Adipocyte (in vitro differentiated cells): Measurements from ENCODE around the gene ANKMY1.
"Not testable (repeated sequence)": the region's sequence is repeated elsewhere in the genome, so short reads cannot be mapped to it uniquely, and the experiment has no call there.

Source experiments
- DNase-seq: peaks from one replicate; pipeline ENCODE4 v3.0.0-alpha.2; 2015; ENCODE audit warnings: low read depth
- H3K27me3 ChIP-seq: replicated peaks from 2 replicates; pipeline ENCODE4 v1.7.0; 2013; ENCODE audit warnings: mild to moderate bottlenecking, low read length, moderate library complexity; ENCODE audit not compliant: control insufficient read depth, insufficient read depth
- H3K36me3 ChIP-seq: 2 replicates; pipeline ENCODE4 v1.7.0; 2013; ENCODE audit warnings: low read length, mild to moderate bottlenecking, moderate library complexity; ENCODE audit not compliant: control insufficient read depth, insufficient read depth, severe bottlenecking
- H3K4me1 ChIP-seq: 2 replicates; pipeline ENCODE4 v1.7.0; 2013; ENCODE audit warnings: mild to moderate bottlenecking, low read length, moderate library complexity; ENCODE audit not compliant: control insufficient read depth, insufficient read depth
- H3K4me3 ChIP-seq: 2 replicates; pipeline ENCODE4 v1.7.0; 2013; ENCODE audit warnings: mild to moderate bottlenecking, low read length, moderate library complexity
- H3K9ac ChIP-seq: 2 replicates; pipeline ENCODE4 v1.7.0; 2013; ENCODE audit warnings: mild to moderate bottlenecking, low read length, moderate library complexity
- H3K9me3 ChIP-seq: 2 replicates; pipeline ENCODE4 v1.7.0; 2013; ENCODE audit warnings: mild to moderate bottlenecking, low read length, moderate library complexity; ENCODE audit not compliant: control insufficient read depth

Gene ANKMY1

GRCh38 chr2:240556553-240557100 is 1.2 kb downstream of the ANKMY1 start:
- Histone ChIP-seq H3K4me1 (peaks cover 35% of the 10 kb centered on the region), H3K27me3 (no peaks in the 10 kb centered on the region), H3K9me3 (no peaks in the 10 kb centered on the region), H3K4me3 (peak overlapping the region; percentile 70), H3K9ac (peak overlapping the region; percentile 50), H3K36me3 (peaks cover 4% of the 10 kb centered on the region)
- peak; percentile 40 for DNase-seq

- no peak for DNase-seq
- Histone ChIP-seq H3K36me3 (peaks cover 9% of the 10 kb centered on the region), H3K27me3 (no peaks in the 10 kb centered on the region), H3K4me3 (no peak overlapping the region), H3K4me1 (peaks cover 30% of the 10 kb centered on the region), H3K9me3 (peaks cover 5% of the 10 kb centered on the region), H3K9ac (no peak overlapping the region)
Observed at GRCh38 chr2:240555541-240556250, 2.1 kb downstream of the ANKMY1 start.

- no peak for DNase-seq
- Histone ChIP-seq H3K9me3 (peaks cover 6% of the 10 kb centered on the region), H3K4me3 (no peak overlapping the region), H3K27me3 (no peaks in the 10 kb centered on the region), H3K36me3 (peaks cover 9% of the 10 kb centered on the region), H3K4me1 (peaks cover 29% of the 10 kb centered on the region), H3K9ac (no peak overlapping the region)
Observed at GRCh38 chr2:240554767-240555493, 2.9 kb downstream of the ANKMY1 start.

- H3K4me1 ChIP-seq: peaks cover 20% of the 10 kb centered on the region
- no peaks in the 10 kb centered on the region for H3K27me3 ChIP-seq
- no peak overlapping the region for H3K9ac ChIP-seq
- H3K36me3 ChIP-seq: peaks cover 9% of the 10 kb centered on the region
- DNase-seq: no peak
- H3K9me3 ChIP-seq: peaks cover 6% of the 10 kb centered on the region
- H3K4me3 ChIP-seq: no peak overlapping the region
Observed at GRCh38 chr2:240553956-240554480, 3.8 kb downstream of the ANKMY1 start.

- Histone ChIP-seq H3K27me3 (no peaks in the 10 kb centered on the region), H3K9me3 (peaks cover 6% of the 10 kb centered on the region), H3K4me1 (peaks cover 3% of the 10 kb centered on the region), H3K9ac (no peak overlapping the region), H3K4me3 (no peak overlapping the region), H3K36me3 (peaks cover 9% of the 10 kb centered on the region)
- DNase-seq: no peak
Observed at GRCh38 chr2:240551811-240552210, 6.0 kb downstream of the ANKMY1 start.

GRCh38 chr2:240551288-240551687 is 6.5 kb downstream of the ANKMY1 start:
- H3K27me3 ChIP-seq: no peaks in the 10 kb centered on the region
- no peaks in the 10 kb centered on the region for H3K4me1 ChIP-seq

GRCh38 chr2:240539906-240540305 is 17.9 kb downstream of the ANKMY1 start:
- H3K4me3 ChIP-seq: no peak overlapping the region
- H3K9ac ChIP-seq: no peak overlapping the region
- H3K36me3 ChIP-seq: peaks cover 9% of the 10 kb centered on the region
- DNase-seq: no peak
- H3K9me3 ChIP-seq: no peaks in the 10 kb centered on the region
- H3K27me3 ChIP-seq: no peaks in the 10 kb centered on the region
- H3K4me1 ChIP-seq: no peaks in the 10 kb centered on the region

More at GRCh38 chr2:240551288-240551687, 6.5 kb downstream of the ANKMY1 start:
- no peak for DNase-seq
- H3K4me3 ChIP-seq: no peak overlapping the region
- no peak overlapping the region for H3K9ac ChIP-seq
- peaks cover 9% of the 10 kb centered on the region for H3K36me3 ChIP-seq
- peaks cover 6% of the 10 kb centered on the region for H3K9me3 ChIP-seq

- not testable (repeated sequence) for H3K4me1 ChIP-seq, DNase-seq, H3K36me3 ChIP-seq, H3K4me3 ChIP-seq, H3K27me3 ChIP-seq, H3K9me3 ChIP-seq, H3K9ac ChIP-seq
Observed at GRCh38 chr2:240539101-240539500, 18.7 kb downstream of the ANKMY1 start.

- Histone ChIP-seq H3K36me3 (peaks cover 9% of the 10 kb centered on the region), H3K4me3 (no peak overlapping the region), H3K4me1 (no peaks in the 10 kb centered on the region), H3K27me3 (no peaks in the 10 kb centered on the region), H3K9me3 (no peaks in the 10 kb centered on the region), H3K9ac (no peak overlapping the region)
- DNase-seq: no peak
Observed at GRCh38 chr2:240538031-240538780, 19.6 kb downstream of the ANKMY1 start.

- H3K9ac ChIP-seq: no peak overlapping the region
- H3K4me1 ChIP-seq: no peaks in the 10 kb centered on the region
- no peak overlapping the region for H3K4me3 ChIP-seq
- H3K36me3 ChIP-seq: peaks cover 16% of the 10 kb centered on the region
- peaks cover 23% of the 10 kb centered on the region for H3K9me3 ChIP-seq
- no peaks in the 10 kb centered on the region for H3K27me3 ChIP-seq
- DNase-seq: no peak
Observed at GRCh38 chr2:240532031-240532775, 25.6 kb downstream of the ANKMY1 start.
